ENCODE measurements around the gene FAM13C.

GRCh38 chr10:59400214-59400613 is 37.9 kb upstream of the FAM13C start:
- TF ChIP-seq POLR2AphosphoS5 (IDR thresholded peaks at IDR 0.05; ENCODE audit: borderline replicate concordance, low read depth, low read length) = no peak
- no peak for TF ChIP-seq EZH2 (IDR thresholded peaks at IDR 0.05)
- TF ChIP-seq FOXP2 (optimal IDR thresholded peaks at IDR 0.05; ENCODE audit: control extremely low read depth, extremely low read length, insufficient read depth) = no peak
